SJSA1 (cell line): Measurements from ENCODE around the gene MAD1L1. TPM values are rescaled to one million over a fixed set of nuclear protein-coding genes. Genes with fewer than 3 reads are reported as not detected.
"Not testable (repeated sequence)": the region's sequence is repeated elsewhere in the genome, so short reads cannot be mapped to it uniquely, and the experiment has no call there.

Experiments used
- DNase-seq, 2 experiments: peaks; one replicate each; pipeline ENCODE4 v3.0.0-alpha.2; 2015 to 2020; ENCODE audit warnings: low spot score in 2 of 2, low read depth in 1 of 2
- H3K27ac ChIP-seq: fragments of 250-450 bp; sonication (Bioruptor Pico); 2 replicates; pipeline ENCODE4 v1.5.1; 2020; ENCODE audit warnings: mild to moderate bottlenecking, moderate library complexity
- H3K27me3 ChIP-seq: fragments of 250-450 bp; sonication (Bioruptor Pico); replicated peaks from 2 replicates; pipeline ENCODE4 v1.5.1; 2020; ENCODE audit warnings: mild to moderate bottlenecking, moderate library complexity
- H3K36me3 ChIP-seq: fragments of 250-450 bp; sonication (Bioruptor Pico); 2 replicates; pipeline ENCODE4 v1.5.1; 2020; ENCODE audit warnings: mild to moderate bottlenecking
- H3K4me1 ChIP-seq: fragments of 250-450 bp; sonication (Bioruptor Pico); replicated peaks from 2 replicates; pipeline ENCODE4 v1.6.1; 2021; ENCODE audit warnings: mild to moderate bottlenecking
- H3K4me3 ChIP-seq: fragments of 250-450 bp; sonication (Bioruptor Pico); 2 replicates; pipeline ENCODE4 v1.5.1; 2020; ENCODE audit warnings: mild to moderate bottlenecking
- H3K9me3 ChIP-seq: fragments of 250-450 bp; sonication (Bioruptor Pico); replicated peaks from 2 replicates; pipeline ENCODE4 v1.5.1; 2020; ENCODE audit warnings: mild to moderate bottlenecking
- total RNA-seq: library from RNA; depleted of rRNA; stranded (reverse); fragments of >200 nt; shearing (Covaris generic); gene quantifications from 2 replicates; pipeline ENCODE4 v1.2.3, GENCODE V29; 2014

The MAD1L1 gene
- total RNA-seq, 1 experiment from 2014 or later = 44.0 TPM

- H3K4me1 ChIP-seq, H3K27ac ChIP-seq: not testable (repeated sequence)
These were observed 407.7 kb downstream of the MAD1L1 start for GRCh38 chr7:1824882-1825646.

DNA sequence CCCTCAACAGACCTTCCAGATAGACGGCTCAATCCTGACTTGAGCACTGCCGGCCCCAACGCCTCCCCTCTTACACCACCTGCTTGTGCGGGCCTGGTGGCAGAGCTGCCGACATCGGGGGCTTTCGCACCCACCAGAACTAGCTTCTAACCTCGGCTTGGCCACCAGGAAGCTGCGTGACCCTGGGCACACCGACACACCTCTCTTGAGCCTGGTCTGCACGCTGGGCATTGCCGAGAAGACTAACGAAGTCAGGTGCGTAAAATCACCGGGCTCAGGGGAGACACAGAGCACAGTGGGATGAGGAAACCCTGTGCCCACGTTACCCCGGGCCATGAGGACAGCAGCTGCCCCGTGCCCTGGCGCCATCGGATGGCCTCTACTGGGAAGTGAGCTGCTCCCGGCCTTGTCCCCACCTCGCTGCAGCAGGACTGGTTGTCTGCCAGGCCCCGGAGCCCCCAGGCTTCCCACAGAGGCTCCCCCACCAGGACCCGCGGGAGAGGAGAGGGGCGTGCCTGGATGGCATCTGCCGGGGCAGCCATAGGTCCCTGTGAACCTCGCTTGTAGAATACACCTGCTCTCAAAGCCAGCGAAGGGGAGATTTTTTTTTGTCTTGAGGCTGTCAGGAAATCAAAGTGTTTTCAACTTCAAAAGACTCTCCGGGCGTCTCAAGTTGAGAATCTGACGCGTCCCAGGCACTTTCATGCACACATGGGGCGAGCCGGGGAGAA is 408.4 kb downstream of the MAD1L1 start:
- H3K27me3 ChIP-seq, H3K36me3 ChIP-seq, H3K27ac ChIP-seq, H3K4me3 ChIP-seq, DNase-seq, H3K9me3 ChIP-seq, H3K4me1 ChIP-seq: not testable (repeated sequence)

More at GRCh38 chr7:1824882-1825646, 407.7 kb downstream of the MAD1L1 start:
- not testable (repeated sequence) for H3K27me3 ChIP-seq, DNase-seq, H3K4me3 ChIP-seq, H3K36me3 ChIP-seq, H3K9me3 ChIP-seq

GRCh38 chr7:1823376-1824150 is 409.2 kb downstream of the MAD1L1 start:
- Histone ChIP-seq H3K27ac (no peak overlapping the region), H3K4me1 (no peaks in the 10 kb centered on the region), H3K27me3 (no peaks in the 10 kb centered on the region), H3K9me3 (no peaks in the 10 kb centered on the region), H3K36me3 (no peaks in the 10 kb centered on the region), H3K4me3 (no peak overlapping the region)
- DNase-seq = no peak

DNA sequence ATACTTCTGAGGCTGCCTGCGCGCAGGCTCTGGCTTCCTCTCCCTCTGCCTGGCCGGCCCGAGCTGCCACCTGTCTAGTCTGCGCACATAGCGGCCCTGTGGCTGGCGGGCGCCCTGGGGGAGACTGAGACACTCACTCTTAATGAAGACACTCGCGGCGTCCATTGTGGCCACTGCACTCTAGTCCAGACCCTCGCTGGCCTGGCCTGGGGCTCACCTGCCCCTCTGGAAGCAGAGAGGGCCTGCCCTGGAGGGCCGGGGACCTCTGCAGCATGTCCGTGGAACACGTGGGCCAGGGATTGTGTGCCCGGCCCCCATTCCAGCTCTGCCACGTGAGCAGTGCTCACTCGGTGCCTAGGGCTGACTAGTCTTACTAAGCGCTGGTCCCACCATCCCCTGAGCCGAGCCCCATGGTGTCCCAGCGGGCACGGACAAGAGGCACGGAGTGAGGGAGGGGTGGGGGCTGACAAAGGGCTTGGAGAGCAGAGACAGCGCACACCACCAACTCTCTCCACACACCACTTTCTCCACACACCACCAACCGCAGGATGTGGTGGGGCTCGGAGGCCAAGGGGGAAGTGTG is 413.4 kb downstream of the MAD1L1 start:
- no peaks in the 10 kb centered on the region for H3K27me3 ChIP-seq
- no peaks in the 10 kb centered on the region for H3K36me3 ChIP-seq
- no peaks in the 10 kb centered on the region for H3K9me3 ChIP-seq
- H3K27ac ChIP-seq = no peak overlapping the region
- DNase-seq = no peak
- H3K4me3 ChIP-seq = no peak overlapping the region
- peaks cover 3% of the 10 kb centered on the region for H3K4me1 ChIP-seq

DNA sequence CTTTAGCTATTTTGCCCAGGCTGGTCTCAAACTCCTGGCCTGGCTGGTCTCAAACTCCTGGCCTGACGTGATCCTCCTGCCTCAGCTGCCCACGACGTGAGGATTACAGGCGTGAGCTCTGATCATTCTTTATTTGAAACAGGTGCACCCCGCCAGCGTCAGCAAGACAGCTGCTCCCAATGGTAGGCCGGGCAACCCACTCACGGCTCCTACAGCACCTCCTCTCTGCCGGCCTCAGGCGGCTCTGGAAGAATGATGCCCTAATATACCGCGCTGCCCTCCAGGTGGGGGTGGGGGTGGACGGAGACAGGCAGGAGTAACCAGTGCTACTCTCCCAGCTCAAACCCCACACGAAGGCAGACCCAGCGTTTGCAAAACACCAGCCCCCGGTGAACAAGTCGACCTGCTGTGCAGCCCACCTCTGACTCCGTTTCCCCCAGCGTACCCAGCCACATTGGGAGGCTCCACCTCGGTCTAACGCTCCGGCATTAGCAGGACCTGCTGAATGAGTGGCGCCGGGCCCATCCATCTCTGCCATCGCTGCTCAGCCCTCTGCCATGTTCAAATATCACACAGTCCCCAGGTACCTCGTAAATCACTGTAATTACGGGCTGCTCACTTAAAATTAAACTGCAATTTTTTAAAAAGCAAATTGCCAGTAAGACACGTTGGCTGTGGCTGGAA is 414.0 kb downstream of the MAD1L1 start:
- no peaks in the 10 kb centered on the region for H3K9me3 ChIP-seq
- no peaks in the 10 kb centered on the region for H3K36me3 ChIP-seq
- no peak for DNase-seq
- no peaks in the 10 kb centered on the region for H3K27me3 ChIP-seq
- no peak overlapping the region for H3K27ac ChIP-seq
- no peak overlapping the region for H3K4me3 ChIP-seq
- H3K4me1 ChIP-seq = peaks cover 9% of the 10 kb centered on the region

DNA sequence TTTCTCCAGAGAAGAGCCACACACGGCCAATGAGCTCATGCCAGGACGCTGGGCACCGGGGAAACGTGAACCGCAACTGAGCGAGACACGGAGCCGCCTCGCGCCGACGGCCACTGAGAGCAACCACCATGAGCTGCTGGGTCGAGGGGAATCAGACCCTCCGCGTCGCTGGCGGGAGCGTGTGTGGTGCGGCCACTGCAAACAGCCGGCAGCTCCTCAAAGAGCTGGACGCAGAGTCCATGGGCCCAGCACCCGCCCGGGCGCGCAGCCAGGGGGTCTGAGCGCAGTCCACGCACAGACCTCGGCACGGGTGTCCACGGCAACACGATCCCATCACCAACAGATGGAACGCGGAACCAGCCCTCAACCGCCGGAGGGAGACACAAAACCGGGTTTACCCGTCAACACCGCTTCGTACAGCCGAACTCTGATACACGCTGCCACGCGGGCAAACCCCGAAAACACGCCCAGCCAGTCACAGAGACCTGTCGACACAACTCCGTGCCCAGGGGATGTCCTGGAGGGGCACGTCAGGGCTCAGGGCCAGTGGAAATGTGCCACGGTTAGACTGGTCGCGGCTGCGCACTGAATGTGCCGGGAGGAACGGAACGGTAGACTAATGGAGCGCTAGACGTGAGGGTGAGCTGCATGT is 415.6 kb downstream of the MAD1L1 start:
- no peaks in the 10 kb centered on the region for H3K9me3 ChIP-seq
- DNase-seq = no peak
- H3K4me3 ChIP-seq = no peak overlapping the region
- H3K4me1 ChIP-seq = peaks cover 23% of the 10 kb centered on the region
- H3K27ac ChIP-seq = no peak overlapping the region
- no peaks in the 10 kb centered on the region for H3K27me3 ChIP-seq
- no peaks in the 10 kb centered on the region for H3K36me3 ChIP-seq

GRCh38 chr7:1816451-1816850 is 416.3 kb downstream of the MAD1L1 start:
- not testable (repeated sequence) for H3K36me3 ChIP-seq, DNase-seq, H3K27ac ChIP-seq, H3K9me3 ChIP-seq, H3K4me3 ChIP-seq, H3K27me3 ChIP-seq
- H3K4me1 ChIP-seq = peaks cover 28% of the 10 kb centered on the region

DNA sequence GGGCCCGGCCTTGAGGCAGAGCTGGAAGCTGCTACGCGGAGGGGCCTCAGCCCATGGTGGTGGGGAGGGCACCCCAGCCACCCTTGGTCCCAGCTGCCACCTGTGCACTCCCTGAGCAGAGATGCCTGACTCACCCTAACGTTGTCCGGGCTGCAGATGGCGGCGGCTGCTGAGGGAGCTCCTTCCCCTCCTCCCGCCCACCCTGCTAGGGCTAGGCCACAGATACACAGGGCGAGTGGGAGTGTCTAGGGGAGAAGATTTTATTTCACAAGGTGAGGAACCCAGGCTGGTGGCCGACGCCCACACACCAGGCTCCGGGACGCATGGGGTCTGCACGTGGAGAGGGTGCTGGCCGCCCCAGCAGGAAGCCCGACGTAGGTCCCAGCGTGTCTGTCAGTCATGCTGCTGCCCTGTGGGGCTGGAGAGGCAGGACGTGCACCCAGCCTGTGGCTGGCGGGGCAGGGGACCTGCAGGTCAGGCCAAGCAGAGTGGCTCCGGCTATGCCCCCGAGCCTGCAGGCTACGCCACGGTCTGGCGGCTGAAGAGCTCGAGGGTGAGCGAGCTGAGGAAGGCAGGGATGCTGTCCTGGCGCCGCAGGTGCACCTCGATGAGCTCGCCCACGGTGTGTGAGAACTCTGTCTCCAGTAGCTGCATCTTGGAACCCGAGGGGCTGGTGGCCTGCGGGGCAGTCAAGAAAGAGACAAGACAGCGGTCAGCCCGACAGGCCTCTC is 417.0 kb downstream of the MAD1L1 start:
- peaks cover 32% of the 10 kb centered on the region for H3K4me1 ChIP-seq
- H3K4me3 ChIP-seq, H3K36me3 ChIP-seq, H3K27me3 ChIP-seq, H3K27ac ChIP-seq, H3K9me3 ChIP-seq, DNase-seq: not testable (repeated sequence)

GRCh38 chr7:1815051-1815481 is 417.7 kb downstream of the MAD1L1 start:
- H3K4me1 ChIP-seq = peaks cover 39% of the 10 kb centered on the region
- no peak for DNase-seq
- H3K27ac ChIP-seq = no peak overlapping the region
- no peaks in the 10 kb centered on the region for H3K9me3 ChIP-seq
- no peaks in the 10 kb centered on the region for H3K27me3 ChIP-seq
- no peaks in the 10 kb centered on the region for H3K36me3 ChIP-seq
- no peak overlapping the region for H3K4me3 ChIP-seq

DNA sequence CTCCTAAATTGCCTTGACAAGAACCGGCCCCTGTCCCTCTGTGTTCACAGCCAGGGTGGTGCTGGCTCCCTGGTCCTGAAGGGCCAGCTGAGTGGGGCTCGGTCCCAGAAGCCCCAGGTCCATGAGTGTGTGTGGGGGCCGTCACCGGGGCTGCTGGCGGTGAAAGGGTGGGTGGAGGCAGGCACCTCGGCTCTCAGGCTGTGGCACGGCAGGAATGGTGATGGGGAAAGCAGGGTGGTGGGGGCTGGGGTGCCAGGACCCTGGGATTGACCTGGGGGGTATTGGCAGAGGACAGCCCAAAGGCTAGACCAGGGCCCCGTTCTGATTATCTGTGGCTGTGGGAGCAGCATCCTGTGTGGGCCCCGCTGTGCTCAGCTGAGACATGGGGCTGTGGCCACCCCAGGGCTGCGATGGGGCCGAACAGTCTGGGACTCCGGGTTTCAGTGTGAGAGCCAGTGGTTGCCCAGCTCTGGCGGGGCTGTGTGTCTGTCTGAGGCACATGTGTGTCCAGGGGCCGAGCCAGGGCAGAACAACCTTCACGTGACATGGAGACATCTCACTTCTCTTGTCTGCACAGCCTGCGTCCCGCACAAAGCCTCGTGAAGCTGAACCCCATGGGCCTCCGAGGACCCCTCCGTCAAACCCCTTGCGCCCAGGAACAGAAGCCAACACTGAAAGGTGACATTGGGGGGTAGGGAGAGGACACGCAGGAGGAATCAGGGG is 418.5 kb downstream of the MAD1L1 start:
- H3K36me3 ChIP-seq = no peaks in the 10 kb centered on the region
- H3K4me3 ChIP-seq = no peak overlapping the region
- no peak overlapping the region for H3K27ac ChIP-seq
- no peaks in the 10 kb centered on the region for H3K9me3 ChIP-seq
- peaks cover 43% of the 10 kb centered on the region for H3K4me1 ChIP-seq
- DNase-seq = peak in 1 of 2 experiments; percentile 47
- H3K27me3 ChIP-seq = no peaks in the 10 kb centered on the region

- no peaks in the 10 kb centered on the region for H3K36me3 ChIP-seq
- H3K27ac ChIP-seq = no peak overlapping the region
- no peaks in the 10 kb centered on the region for H3K9me3 ChIP-seq
- H3K4me1 ChIP-seq = peaks cover 43% of the 10 kb centered on the region
- no peaks in the 10 kb centered on the region for H3K27me3 ChIP-seq
- H3K4me3 ChIP-seq = no peak overlapping the region
- no peak for DNase-seq
These were observed 419.2 kb downstream of the MAD1L1 start for GRCh38 chr7:1813394-1814088.
